Fibroblast of skin of scalp (primary cell): ENCODE measurements around the gene GAREM1.
"Not testable (repeated sequence)": the region's sequence is repeated elsewhere in the genome, so short reads cannot be mapped to it uniquely, and the experiment has no call there.

Source experiments
- DNase-seq: peaks from one replicate; pipeline ENCODE4 v3.0.0-alpha.2; 2013

The GAREM1 gene

GRCh38 chr18:32251466-32251865 lies 219.2 kb downstream of the GAREM1 start:
- no peak for DNase-seq

- DNase-seq: no peak
Measured at GRCh38 chr18:32249147-32249929, 221.3 kb downstream of the GAREM1 start.

GRCh38 chr18:32244881-32245280 lies 225.8 kb downstream of the GAREM1 start:
- DNase-seq: no peak

GRCh38 chr18:32243358-32243757 lies 227.3 kb downstream of the GAREM1 start:
- no peak for DNase-seq

GRCh38 chr18:32242395-32242794 lies 228.3 kb downstream of the GAREM1 start:
- DNase-seq: no peak

- DNase-seq: no peak
Measured at GRCh38 chr18:32238635-32239268, 231.9 kb downstream of the GAREM1 start.

GRCh38 chr18:32237049-32237448 lies 233.6 kb downstream of the GAREM1 start:
- no peak for DNase-seq

- not testable (repeated sequence) for DNase-seq
Measured at GRCh38 chr18:32233348-32233747, 237.3 kb downstream of the GAREM1 start.

- no peak for DNase-seq
Measured at GRCh38 chr18:32219431-32220018, 251.2 kb downstream of the GAREM1 start.

- DNase-seq: no peak
Measured at GRCh38 chr18:32216390-32216789, 254.3 kb downstream of the GAREM1 start.

GRCh38 chr18:32213693-32214092 lies 257.0 kb downstream of the GAREM1 start:
- no peak for DNase-seq
